A673 (cell line): ENCODE results near the gene CDK7. TPM values are rescaled to one million over a fixed set of nuclear protein-coding genes. Genes with fewer than 3 reads are reported as not detected.
"Not testable (repeated sequence)": the region's sequence is repeated elsewhere in the genome, so short reads cannot be mapped to it uniquely, and the experiment has no call there.

Experiments used
- BruUV-seq: library from RNA; stranded (reverse); fragments of 400-500 nt; replicated peaks from 2 replicates; lab custom pipeline; 2021; lab: Mats Ljungman, UMichigan
- CTCF ChIA-PET: fragments of 300-600 bp; sonication (Branson Sonifier 250); formaldehyde crosslinking; loops from one replicate; lab custom pipeline; 2022; ENCODE audit warnings: antibody characterized with exemption; lab: Charles Lee
- POLR2A ChIA-PET: fragments of 300-600 bp; sonication (Branson Sonifier 250); formaldehyde crosslinking; loops from one replicate; lab custom pipeline; 2022; ENCODE audit warnings: antibody characterized with exemption; ENCODE audit not compliant: low non-redundant PET; lab: Charles Lee
- DNase-seq: peaks from one replicate; pipeline ENCODE4 v3.0.0-alpha.2; 2015; ENCODE audit warnings: low spot score
- H3K27ac ChIP-seq: fragments of 200-600 bp; sonication (generic); 2 replicates; pipeline ENCODE4 v1.5.1; 2016; ENCODE audit warnings: mixed run types, low read depth, mild to moderate bottlenecking, mixed read lengths, antibody characterized with exemption, low read length; ENCODE audit not compliant: poor library complexity, severe bottlenecking
- H3K27me3 ChIP-seq: fragments of 200-600 bp; sonication (generic); replicated peaks from 2 replicates; pipeline ENCODE4 v1.6.1; 2017; ENCODE audit warnings: mixed run types, low read depth, mild to moderate bottlenecking, mixed read lengths, antibody characterized with exemption, low read length; ENCODE audit not compliant: insufficient read depth, poor library complexity
- H3K36me3 ChIP-seq: fragments of 200-600 bp; sonication (generic); 2 replicates; pipeline ENCODE4 v1.6.1; 2016; ENCODE audit warnings: mixed run types, mild to moderate bottlenecking, mixed read lengths, antibody characterized with exemption, low read length; ENCODE audit not compliant: insufficient read depth, poor library complexity, severe bottlenecking
- H3K4me1 ChIP-seq: fragments of 200-600 bp; sonication (generic); 2 replicates; pipeline ENCODE4 v1.6.1; 2017; ENCODE audit warnings: mixed run types, mild to moderate bottlenecking, mixed read lengths, antibody characterized with exemption, low read length; ENCODE audit not compliant: insufficient read depth, poor library complexity, severe bottlenecking
- H3K4me3 ChIP-seq: fragments of 200-600 bp; sonication (generic); 2 replicates; pipeline ENCODE4 v1.5.1; 2016; ENCODE audit warnings: low read depth, mixed run types, mild to moderate bottlenecking, mixed read lengths, low read length; ENCODE audit not compliant: poor library complexity, severe bottlenecking
- H3K9me3 ChIP-seq: fragments of 200-600 bp; sonication (generic); 2 replicates; pipeline ENCODE4 v1.6.1; 2016; ENCODE audit warnings: mixed run types, low read depth, mild to moderate bottlenecking, mixed read lengths, antibody characterized with exemption, low read length; ENCODE audit not compliant: poor library complexity, severe bottlenecking
- CTCF ChIP-seq: fragments of 300-800, 200-600 bp; sonication (generic); conservative IDR thresholded peaks from 2 replicates; pipeline ENCODE4 v1.5.1; 2017; ENCODE audit warnings: low read depth, mild to moderate bottlenecking, antibody characterized with exemption, low read length, moderate library complexity, mixed read lengths
- EZH2 ChIP-seq: fragments of 200-600 bp; sonication (generic); IDR thresholded peaks from 2 replicates; pipeline ENCODE4 v1.6.1; 2017; ENCODE audit warnings: borderline replicate concordance, low read depth, mild to moderate bottlenecking, mixed read lengths, antibody characterized with exemption, low read length; ENCODE audit not compliant: poor library complexity, severe bottlenecking
- intact Hi-C: fragments of 100-400 bp; cut with micrococcal nuclease; formaldehyde crosslinking; loops from one replicate; pipeline ENCODE4 v1.10.0; 2022; ENCODE audit not compliant: unreplicated experiment
- total RNA-seq: library from RNA; stranded (reverse); gene quantifications from 2 replicates; pipeline ENCODE4 v1.2.3, GENCODE V29; 2021

Gene CDK7
- total RNA-seq, 1 experiment from 2014 or later: 35.8 TPM

GRCh38 chr5:69250593-69250992 is 15.9 kb downstream of the CDK7 start:
- BruUV-seq: no TSS peak
- CTCF ChIA-PET: no interaction called here
- POLR2A ChIA-PET: no interaction called here
- no peak overlapping the region for H3K4me3 ChIP-seq
- no peak overlapping the region for H3K27ac ChIP-seq
- no peak for DNase-seq
- H3K4me1 ChIP-seq: no peaks in the 10 kb centered on the region
- H3K9me3 ChIP-seq: no peaks in the 10 kb centered on the region
- H3K27me3 ChIP-seq: no peaks in the 10 kb centered on the region
- no peak for TF ChIP-seq CTCF
- no peak for TF ChIP-seq EZH2
- intact Hi-C loops: no loop called here
- no peaks in the 10 kb centered on the region for H3K36me3 ChIP-seq

GRCh38 chr5:69252437-69252836 is 17.8 kb downstream of the CDK7 start:
- intact Hi-C loops: no loop called here
- Histone ChIP-seq H3K27me3 (no peaks in the 10 kb centered on the region), H3K36me3 (peaks cover 6% of the 10 kb centered on the region), H3K4me3 (no peak overlapping the region), H3K9me3 (no peaks in the 10 kb centered on the region), H3K27ac (no peak overlapping the region), H3K4me1 (no peaks in the 10 kb centered on the region)
- CTCF ChIA-PET: no interaction called here
- no peak for DNase-seq
- no peak for TF ChIP-seq CTCF
- POLR2A ChIA-PET: no interaction called here
- BruUV-seq: no TSS peak

GRCh38 chr5:69255940-69256339 is 21.3 kb downstream of the CDK7 start:
- CTCF ChIA-PET, H3K9me3 ChIP-seq, intact Hi-C loops, H3K27ac ChIP-seq, BruUV-seq, H3K27me3 ChIP-seq, H3K4me1 ChIP-seq, DNase-seq, H3K4me3 ChIP-seq, POLR2A ChIA-PET: not testable (repeated sequence)
- peaks cover 15% of the 10 kb centered on the region for H3K36me3 ChIP-seq

GRCh38 chr5:69257577-69257976 is 22.9 kb downstream of the CDK7 start:
- no peak for DNase-seq
- Histone ChIP-seq H3K9me3 (no peaks in the 10 kb centered on the region), H3K36me3 (peaks cover 20% of the 10 kb centered on the region), H3K4me1 (no peaks in the 10 kb centered on the region), H3K27ac (no peak overlapping the region), H3K4me3 (no peak overlapping the region), H3K27me3 (no peaks in the 10 kb centered on the region)
- ChIA-PET POLR2A (interaction anchor here (0.8 kb wide), 1 partner anchor 59 kb away, joined by 3 read pairs; no protein-coding TSS in a partner anchor), CTCF (no interaction called here)
- TF ChIP-seq EZH2: no peak
- TF ChIP-seq CTCF: no peak
- BruUV-seq: no TSS peak
- intact Hi-C loops: no loop called here
